Prostate gland (tissue), 2 donors: ENCODE results near the gene HNRNPM.

Source experiments
- POLR2A ChIP-seq: fragments of 450-650 bp; IDR thresholded peaks from one replicate; pipeline ENCODE4 v1.6.1; 2016; ENCODE audit warnings: antibody characterized with exemption, mild to moderate bottlenecking
- TF ChIP-seq, protein P1 (sequence below), 4 experiments: fragments of 200-600 bp in 2 of 4; fragments of 450-650 bp in 2 of 4; sonication (generic) in 2 of 4; IDR thresholded peaks; 1 replicate in 3 of 4; 2 replicates in 1 of 4; pipeline ENCODE4 v1.5.1; 2016 to 2019; ENCODE audit warnings: antibody characterized with exemption in 4 of 4, mild to moderate bottlenecking in 2 of 4, moderate library complexity in 2 of 4

GRCh38 chr19:8526345-8527091, 81.7 kb downstream of the HNRNPM start:
- TF ChIP-seq, protein P1, sequence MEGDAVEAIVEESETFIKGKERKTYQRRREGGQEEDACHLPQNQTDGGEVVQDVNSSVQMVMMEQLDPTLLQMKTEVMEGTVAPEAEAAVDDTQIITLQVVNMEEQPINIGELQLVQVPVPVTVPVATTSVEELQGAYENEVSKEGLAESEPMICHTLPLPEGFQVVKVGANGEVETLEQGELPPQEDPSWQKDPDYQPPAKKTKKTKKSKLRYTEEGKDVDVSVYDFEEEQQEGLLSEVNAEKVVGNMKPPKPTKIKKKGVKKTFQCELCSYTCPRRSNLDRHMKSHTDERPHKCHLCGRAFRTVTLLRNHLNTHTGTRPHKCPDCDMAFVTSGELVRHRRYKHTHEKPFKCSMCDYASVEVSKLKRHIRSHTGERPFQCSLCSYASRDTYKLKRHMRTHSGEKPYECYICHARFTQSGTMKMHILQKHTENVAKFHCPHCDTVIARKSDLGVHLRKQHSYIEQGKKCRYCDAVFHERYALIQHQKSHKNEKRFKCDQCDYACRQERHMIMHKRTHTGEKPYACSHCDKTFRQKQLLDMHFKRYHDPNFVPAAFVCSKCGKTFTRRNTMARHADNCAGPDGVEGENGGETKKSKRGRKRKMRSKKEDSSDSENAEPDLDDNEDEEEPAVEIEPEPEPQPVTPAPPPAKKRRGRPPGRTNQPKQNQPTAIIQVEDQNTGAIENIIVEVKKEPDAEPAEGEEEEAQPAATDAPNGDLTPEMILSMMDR (IDR thresholded peaks at IDR 0.05) = no peak
- peak; percentile 74 for TF ChIP-seq POLR2A
